Activated CD4-positive, alpha-beta T cell treated with anti-CD3 and anti-CD28 coated beads for 1 hour (primary cell): ENCODE measurements around the gene SLIT1.

ENCODE experiments used
- DNase-seq: peaks from one replicate; pipeline ENCODE4 v3.0.0-alpha.2; 2020

SLIT1 gene

DNA sequence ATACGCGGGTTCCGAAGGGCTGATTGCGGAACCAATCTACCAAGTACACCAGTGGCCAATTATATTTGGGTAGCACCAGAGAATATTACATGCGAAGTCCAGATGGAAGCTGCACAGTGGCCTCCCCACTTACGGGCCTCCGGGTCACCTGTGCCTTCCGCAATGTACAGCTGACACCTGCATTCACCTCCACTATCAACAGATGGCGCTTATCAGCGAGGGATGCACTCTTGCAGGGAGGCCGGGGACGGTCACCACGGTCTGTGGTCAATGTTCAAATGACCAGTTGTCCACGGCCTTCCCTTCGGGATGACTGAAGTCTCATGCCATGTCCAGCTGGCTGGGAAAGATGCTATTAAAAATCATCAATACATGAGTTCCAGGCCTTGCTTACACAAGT lies 47.6 kb downstream of the SLIT1 start:
- DNase-seq, result no peak

DNA sequence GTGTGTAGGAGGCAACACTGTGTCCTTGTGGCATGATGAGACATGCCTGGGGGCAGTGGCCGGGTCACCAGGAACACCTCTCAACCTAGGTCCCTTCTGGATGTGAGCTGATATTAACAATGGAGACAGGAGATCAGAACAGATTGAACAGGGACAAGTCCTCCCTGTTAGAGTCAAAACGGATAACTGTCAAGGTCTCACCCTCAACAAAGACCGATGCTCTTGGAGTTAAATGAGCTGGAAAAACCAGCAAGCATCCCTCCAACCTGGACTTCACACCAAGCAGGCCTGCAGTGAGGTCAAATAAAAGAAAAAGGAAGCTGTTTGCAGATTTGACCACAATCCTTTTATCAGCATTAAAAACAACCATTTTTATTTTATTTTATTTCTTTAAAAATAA lies 49.0 kb downstream of the SLIT1 start:
- no peak for DNase-seq

DNA sequence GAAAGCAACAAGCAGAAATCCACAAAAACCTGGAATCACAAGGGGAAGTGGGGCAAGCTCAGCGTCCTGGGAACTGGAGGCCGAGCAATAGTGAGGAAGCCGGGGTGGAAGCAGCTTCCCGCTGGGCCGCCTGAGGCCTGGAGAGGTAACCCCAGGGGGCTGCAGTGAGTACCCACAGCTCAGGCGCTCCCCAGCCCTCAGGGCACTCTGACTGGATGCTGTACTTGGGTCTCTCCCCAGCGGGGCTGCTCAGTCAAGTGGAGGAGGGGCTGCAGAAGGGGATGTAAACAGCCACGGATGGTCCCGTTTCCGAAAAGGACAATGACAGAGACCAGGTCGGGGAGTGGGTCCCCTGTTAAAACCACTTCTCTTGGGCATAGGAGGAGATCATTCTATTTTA lies 50.3 kb downstream of the SLIT1 start:
- no peak for DNase-seq

DNA sequence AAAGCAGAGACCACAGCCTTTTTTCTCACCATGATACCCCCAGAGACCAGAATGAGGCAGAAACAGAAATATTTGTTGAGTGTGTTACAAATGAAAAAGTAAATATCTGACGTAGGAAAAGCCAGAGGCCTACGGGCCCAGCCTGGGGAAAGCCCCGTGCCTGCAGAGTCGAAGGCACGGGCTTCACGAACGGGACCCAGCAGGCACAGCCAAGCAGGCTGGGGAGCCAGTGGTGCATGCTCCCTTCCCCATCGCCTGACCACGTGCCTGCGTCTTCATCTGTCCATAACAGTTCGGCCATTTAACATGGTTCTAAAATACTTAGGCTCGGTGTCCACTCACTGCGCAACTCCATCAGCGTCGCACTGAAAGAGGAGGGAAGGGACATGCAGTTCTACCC lies 50.8 kb downstream of the SLIT1 start:
- no peak for DNase-seq

DNA sequence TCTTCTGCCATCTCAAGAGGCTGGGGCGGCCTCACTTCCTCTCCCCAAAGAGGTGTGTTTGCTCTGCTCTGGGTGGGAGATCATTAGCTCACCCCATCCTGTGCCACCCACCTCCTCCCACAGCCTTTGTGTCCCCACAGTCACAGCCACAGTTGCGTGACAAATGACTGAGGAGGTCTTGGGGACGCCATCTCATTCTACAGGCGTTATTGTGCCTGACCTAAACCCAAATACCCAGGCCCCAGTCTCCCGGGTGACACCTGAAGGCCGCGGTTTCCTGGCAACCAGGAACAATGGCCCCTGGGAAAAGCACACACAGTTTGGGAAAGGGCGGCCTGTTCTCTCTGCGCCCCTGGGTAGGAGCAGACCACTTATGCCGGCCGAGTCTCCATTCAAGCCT lies 51.6 kb downstream of the SLIT1 start:
- no peak for DNase-seq

DNA sequence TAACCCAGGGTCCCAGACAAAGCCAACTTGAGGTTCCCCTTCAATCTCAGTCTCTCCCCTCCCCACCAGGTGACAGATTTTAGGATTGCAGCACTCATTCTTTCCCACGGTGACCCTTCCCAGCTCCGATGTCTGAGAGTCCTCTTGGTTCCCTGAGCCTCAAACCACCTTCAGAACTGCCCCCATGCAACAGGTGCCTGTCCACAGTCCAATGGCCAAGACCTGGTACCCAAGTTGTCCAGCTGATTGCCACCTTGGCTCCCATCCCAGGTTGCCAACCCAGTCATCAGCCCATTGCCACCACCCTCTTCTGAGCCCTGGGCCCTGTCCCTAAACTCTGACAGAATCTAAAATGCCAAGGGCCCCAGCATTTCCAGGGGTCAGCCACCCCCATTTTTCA lies 53.5 kb downstream of the SLIT1 start:
- DNase-seq, result no peak

DNA sequence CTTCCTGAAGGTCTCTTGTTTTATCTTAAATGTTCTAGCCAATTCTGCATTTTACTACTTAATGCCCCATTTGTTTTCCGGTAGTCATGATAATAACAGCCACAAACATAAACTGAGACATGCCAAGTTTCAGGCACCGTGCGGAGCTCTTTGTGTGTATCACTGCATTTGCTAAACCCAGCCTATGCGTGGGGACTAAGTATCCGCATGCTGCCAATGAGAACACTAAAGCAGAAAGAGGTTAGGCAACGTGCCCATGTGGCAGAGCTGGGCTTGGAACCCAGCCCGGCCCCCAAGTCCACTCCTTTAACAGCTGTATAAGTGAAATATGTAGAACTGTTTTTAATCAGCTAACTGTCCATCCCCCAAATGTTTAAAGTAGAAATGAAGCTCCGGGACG lies 54.1 kb downstream of the SLIT1 start:
- no peak for DNase-seq

DNA sequence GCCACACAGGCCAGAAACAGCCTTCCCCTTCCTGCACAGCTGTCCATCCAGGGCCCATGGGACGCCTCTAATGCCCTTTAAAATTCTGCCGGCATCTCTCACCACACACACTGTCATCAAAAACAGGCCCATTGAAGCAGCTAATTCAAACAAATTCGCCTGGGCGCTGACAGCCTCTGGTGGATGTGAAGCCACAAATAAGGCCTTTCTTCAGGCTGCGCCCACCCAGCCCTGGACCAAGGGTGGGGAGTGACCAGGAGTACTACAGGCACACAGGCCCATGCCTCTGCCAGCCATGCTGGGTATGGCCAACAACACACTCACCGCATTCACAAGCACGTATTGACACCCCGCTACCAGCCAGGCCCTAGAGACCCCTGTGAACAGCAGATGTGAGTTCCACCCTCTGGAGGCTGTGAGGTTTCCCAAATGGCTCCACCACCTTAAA lies 54.6 kb downstream of the SLIT1 start:
- no peak for DNase-seq

DNA sequence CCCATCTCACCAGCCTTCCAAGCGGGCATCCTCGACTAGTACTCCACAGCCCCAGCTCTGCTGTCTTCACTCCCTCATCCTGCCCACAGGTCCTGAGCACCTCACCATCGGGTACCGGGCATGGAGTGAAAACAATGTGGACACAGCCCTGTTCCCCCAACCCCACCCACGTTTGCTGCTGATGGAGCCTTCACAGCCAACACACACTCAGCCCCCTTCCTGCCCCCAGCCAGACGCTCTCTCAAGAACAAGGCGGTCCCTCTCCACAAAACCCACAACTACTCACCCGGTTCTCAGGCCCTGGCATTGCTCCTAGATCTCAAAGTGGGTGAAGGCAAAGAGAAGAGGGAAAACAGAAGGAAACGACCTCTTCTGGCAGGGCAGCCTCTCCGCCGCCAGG lies 56.1 kb downstream of the SLIT1 start:
- DNase-seq, result no peak

DNA sequence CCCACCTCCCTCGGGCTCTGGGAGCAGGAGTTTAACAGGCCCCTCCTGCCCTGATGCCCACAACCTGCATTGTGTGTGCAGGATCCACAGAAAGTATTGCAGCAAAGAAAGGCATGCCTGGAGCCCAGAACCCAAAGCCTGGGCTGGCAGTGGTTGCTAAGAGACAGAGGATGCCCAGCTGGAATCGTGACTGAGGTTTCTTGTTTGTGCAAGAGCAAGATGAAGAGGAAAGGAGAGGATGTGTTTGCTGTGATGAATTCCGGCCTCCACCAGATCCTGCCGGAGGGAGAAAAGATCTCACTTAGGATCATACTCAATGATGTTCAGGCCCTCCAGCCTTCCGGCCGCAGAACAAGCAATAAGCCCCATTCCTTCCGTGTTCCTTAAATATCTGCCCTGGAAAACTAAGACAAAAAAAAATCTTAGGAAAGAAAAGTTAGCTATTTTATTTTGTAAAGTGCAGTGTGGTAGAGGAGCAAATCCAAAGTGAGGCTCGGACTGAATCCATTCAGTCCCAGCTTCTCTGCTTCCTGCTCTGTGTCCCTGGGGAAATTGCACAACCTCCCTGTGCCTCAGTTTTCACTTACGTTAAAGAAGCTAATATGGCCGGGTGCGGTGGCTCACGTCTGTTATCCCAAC lies 57.1 kb downstream of the SLIT1 start:
- no peak for DNase-seq

DNA sequence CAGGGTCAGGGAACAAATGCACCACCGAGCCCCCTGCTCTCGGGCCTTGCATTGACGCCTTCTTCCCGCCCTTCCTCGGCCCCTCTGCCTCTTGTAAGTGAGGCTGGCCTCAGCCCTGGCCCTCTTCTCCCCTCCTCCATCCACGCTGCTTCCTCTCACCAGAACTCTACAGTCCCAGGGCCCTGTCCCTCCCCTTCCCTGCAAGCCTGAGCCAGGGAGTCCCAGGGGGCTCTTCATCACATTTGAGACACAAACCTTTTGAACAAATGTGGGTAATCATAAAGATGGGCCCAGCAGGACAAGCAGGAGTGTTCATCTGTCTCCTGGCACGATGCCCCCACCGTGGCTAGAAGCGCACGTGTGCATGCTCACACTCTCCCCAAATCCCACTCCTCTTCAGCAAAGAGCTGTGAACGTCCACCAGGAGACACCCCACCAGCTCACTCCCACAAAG lies 57.7 kb downstream of the SLIT1 start:
- no peak for DNase-seq

DNA sequence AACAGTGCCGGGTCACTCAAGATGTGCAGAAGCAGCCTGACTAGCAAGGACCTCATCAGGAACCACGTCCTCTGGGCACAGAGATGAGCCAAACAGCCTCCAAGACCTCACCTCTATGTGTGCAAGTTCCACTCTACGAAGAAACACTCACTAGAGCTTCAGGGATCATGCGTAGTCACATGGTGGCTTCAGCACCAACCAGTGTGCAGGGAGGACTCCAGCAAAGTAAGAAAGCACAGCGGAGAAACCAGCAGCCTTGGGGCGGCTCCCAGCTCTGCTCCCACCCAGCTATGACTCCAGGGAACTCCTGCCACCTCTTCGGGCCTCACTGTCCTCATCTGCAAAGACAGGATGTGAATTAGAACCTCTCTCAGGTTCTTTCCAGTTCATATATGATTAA lies 58.2 kb downstream of the SLIT1 start:
- DNase-seq, result no peak

DNA sequence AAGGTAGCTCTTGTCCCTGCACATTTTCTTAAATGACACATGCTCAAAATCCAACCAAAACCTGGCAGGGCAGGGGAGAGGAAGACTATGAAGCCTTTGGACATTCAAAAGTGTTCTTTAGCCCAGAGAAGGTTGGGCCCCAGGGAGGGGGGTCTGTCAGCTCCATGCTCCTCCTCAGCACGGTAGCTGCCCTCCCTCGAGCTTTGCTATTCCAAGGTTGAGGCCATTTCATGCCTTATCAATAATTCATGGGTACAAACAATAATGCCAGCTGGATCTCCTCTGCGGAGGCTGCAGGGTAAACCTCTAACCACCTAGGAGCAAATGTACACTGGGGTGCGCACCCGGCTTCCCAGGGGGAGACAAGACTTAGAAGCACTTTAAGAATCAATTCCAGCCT lies 61.5 kb downstream of the SLIT1 start:
- no peak for DNase-seq

DNA sequence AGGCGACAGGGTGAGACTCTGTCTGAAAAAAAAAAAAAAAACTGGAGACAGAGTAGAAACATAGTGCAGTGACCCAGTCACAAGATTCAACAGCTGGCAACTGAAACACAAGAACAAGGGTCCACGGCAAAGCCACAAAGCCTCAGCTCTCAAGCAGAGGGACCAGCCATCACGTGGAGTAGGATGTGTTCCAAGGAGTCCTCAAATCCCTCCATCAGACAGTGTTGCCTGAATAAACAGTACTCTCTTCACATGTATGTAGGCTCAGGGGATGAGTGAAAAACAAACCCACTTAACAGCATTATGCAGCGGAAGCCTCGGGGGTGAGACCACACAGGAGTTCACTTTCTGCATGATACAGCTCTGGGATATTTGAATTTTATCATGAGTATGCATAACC lies 62.0 kb downstream of the SLIT1 start:
- DNase-seq, result no peak

DNA sequence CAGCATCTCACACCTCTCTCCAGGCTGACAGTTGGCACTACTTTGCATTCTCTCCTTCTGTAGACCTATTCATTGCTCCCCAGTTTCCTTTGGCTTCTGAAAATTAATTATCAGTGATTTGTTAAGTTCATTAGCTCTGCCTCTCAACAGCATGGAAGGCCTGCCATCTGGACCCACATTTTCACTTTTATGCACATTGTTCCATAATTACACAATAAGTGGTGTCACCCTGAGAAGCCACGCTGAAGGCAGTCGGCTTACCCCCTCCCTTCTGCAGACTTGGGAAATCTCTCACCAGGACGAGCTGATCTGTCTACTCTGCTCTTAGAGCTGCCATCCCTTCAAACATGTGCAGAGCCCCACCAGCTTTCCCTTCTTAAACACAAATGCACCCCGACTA lies 64.7 kb downstream of the SLIT1 start:
- no peak for DNase-seq

DNA sequence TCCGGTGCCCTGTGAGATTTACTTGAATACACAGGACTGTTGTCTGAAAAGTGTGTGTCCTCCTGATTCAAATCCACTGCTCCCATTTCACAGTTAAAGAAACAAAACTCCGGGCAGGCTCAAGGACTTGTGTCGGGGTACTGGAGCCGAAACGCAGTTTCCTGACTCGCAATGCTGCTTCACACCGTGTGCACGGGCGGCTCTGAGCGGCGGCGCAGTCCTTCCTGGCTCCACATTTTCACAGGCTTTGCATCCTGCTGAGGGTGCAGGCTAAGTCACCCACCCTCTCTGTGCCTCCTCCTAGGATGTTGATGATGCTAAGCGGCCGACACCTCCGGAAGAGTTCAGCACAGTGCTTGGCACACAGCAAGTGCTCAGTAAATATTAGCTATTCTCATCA lies 65.4 kb downstream of the SLIT1 start:
- DNase-seq, result no peak

DNA sequence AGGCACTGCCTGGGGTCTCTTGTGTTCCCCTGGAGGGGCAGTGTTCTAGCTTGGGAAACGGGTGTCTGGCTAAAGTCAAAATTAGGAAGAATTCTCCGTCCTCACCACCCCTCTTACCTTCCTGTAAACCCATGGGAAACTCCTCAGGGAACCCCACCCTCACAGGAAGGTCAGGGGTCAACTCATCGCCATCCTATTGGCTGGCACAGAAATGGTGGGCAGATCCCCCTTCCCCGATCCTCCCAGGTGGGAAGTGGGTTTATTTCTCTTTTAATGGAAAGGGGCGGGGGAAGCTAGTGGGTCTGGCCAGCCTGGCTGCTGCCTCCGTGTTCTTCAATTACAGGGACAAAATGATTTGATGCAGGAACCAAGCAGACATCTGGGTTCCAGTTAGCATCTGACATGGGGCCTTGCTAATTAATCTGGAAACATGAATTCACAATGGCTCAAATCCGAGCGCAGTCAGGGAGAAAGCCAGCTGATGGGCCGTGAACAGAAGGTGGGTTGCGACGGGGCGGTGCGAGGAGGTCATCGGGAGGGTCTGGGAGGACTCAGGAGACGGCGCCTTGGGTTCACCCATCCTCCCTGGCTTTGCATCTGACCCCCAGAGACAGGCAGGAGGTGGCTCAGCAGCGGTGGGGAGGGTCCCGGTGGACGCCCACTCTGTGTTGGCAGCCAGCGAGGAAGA lies 66.6 kb downstream of the SLIT1 start:
- no peak for DNase-seq

DNA sequence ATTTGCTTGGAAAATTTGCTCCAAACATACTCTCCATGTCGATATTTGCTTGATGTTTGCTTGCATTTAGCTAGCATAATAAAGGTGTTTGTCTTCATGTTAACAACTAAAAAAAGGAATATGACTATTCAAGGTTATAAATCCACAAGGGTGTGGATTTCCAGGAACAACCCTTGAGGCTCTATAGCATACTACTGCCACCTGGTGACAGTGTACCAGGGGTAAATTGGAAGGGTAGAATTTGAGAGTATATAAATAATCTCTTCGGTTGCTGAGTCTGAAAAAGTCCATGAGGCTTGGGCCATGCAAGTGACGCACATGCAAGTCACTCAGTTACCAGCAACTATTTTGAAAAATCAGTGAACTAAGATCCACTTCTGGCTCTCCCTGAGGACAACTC lies 68.4 kb downstream of the SLIT1 start:
- DNase-seq, result no peak

DNA sequence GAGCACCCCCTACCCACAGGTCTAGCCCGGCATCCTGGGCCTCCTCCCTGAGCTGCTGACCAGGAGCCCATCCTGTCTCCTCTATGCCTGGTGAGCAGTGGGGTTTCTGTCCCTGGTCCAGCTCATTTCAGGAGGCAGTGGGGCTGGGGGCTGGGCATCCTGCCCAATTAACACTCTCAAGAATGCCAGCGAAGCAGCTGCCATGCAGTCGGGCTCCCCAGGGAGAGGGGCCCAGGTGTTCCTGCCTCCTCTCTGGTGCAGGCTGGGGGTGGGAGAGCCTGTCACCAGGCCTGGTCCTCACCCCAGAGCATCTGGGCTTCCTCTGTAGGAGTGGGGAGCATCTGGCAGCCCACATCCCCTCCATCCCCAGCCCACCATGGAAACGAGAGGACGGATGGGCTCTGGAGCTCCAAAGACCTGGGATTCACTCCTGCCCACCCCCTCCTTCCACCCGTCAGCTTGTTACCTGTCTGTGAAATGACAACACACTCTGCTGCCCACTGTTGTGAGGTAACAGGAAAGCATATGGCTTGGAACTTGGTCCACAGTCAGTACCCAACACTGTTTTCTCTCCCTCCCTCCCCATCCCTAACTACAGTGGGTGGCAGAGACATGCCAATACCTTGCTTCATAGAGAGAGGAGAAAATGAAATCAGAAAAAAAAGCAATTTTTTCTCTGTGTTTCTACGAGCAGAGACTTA lies 69.1 kb downstream of the SLIT1 start:
- DNase-seq, result no peak

DNA sequence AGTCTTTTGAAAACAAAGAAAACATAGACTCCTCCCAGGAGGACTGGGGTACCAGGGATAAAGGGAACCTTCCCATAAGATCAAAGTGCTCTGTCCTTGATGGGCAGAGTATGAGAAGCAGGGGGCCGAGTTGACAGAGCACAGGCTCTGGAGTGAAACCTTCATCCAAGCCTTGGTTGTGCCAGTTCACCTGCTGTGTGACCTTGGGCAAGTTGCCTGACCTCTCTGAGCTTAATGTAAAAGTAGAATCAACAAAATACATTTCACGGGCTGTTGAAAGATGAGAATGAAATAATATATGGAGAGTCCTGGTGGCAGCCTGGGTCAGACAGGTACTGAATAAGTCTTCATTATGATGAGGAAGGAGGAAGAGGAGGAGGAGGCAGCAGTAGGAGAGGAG lies 69.9 kb downstream of the SLIT1 start:
- DNase-seq, result no peak

DNA sequence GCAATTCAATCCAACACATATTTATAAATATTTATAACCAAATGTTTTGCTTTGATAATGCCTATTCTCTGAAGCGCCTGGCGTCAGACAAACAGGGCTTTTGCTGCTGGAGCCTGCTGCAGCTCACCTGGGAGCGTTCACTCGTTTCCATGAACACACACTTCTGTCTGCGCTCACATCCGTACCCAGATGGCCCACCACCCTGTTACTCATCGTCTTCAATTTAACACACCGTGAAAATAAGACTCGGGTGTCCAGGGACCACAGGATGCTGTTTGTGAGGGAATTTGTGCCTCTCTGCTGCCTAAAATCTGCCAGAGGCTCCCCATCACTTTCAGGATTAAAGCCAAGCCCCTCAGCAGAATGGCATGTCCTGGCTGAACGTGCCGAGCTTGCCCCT lies 74.1 kb downstream of the SLIT1 start:
- DNase-seq, result no peak

DNA sequence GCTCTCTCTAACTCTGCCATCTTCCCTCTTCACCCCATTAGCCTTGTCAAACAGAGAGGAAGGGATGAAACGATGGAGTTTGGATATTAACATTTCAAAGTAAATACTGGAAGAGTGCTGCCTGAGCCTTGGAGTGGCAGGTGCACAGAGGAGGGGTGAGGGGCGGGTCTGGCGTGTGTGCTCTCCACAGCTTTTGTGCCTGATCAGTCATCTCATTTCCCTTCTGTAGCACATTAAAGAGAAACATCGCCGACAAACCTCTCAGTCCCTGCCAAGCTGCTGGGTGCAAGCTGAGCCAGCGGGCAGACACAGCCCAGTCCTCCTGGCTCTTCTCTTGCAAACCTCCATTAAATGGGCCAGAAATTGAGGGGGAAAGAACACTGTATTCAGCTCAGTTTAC lies 76.2 kb downstream of the SLIT1 start:
- no peak for DNase-seq

DNA sequence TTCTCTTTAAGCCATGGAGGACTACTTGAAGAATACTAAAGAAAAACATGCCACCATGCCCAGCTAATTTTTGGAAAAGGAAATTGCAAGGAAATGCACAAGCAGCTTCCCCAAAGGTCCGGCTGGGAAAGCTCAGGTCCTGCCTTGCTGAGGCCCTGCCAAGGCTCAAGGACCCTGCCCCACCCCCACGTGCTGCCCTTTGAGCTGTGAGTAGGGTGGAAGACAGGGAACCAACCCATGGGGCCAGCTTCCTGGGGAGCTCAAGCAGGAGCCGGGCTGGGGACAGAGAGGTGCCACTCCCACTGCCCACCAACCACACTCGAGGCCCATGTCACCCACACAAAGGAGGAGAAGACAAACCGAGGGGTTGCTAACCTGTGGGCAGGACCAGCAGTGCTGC lies 78.2 kb downstream of the SLIT1 start:
- DNase-seq, result no peak

DNA sequence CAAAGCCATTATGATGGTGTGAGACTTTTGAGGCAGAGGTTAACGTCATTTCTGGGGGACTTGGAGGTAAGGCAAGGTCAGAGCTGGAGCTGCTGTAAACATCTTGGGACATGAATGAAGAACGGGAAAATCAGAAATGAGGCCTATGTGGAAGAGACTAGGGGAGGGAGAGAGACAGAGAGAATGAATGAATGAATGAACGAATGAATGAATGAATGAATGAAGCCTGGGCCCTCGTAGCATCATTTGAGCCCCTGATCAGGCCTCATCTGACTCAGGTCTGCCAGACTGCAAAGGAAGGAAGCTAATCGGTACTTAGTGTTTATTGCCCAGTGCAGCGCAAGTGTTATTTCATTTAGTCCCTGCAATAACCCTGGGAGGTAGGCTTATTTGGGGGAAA lies 79.6 kb downstream of the SLIT1 start:
- DNase-seq, result no peak

DNA sequence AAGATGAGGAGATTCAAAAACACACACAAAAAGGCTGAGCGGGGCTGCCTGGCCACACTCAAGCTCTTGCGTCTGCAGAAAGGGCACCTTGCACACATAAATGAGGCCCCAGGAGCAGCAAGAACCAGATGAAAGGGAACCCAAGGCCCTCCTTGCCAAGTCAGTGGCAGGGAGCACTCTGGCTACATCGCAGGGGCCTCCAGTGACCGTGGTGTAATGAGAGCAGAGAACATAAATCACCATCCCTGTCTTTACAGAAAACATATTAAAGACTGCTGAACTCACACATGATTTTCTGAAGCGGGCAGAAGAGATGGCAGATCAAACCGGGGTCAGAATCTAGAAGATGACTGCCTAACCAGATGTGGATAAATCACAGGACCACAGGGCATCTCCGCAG lies 80.5 kb downstream of the SLIT1 start:
- no peak for DNase-seq
